ENCODE data around the gene CSRP1. TPM values are rescaled to one million over a fixed set of nuclear protein-coding genes. Genes with fewer than 3 reads are reported as not detected.

The CSRP1 gene
- total and polyA plus RNA-seq, 9 of the 15 experiments (the other 6 are each of a cell fraction or from before 2014, with no cell fraction given), result 6.8 to 39.4 (median 23.7) TPM

GRCh38 chr1:201482755-201483154, 24.2 kb downstream of the CSRP1 start:
- DNase-seq (ENCODE audit: extremely low read depth in 1 of 4, low spot score in 3 of 4), result no peak
- TF ChIP-seq THRAP3 (IDR thresholded peaks at IDR 0.05; ENCODE audit: borderline replicate concordance) (no peak), ZNF764 (CRISPR knock-in tag; IDR thresholded peaks at IDR 0.05; ENCODE audit: low read depth) (no peak)
- Histone ChIP-seq H3K9ac (ENCODE audit: insufficient read depth in 1 of 2, low read depth in 2 of 2, low read length in 2 of 2) (no peak overlapping the region), H2AFZ (ENCODE audit: low read depth, low read length) (0 out of 2 replicates have a peak overlapping the region, but pooled peaks have one; percentile 51), H4K20me1 (replicated peaks; ENCODE audit: control insufficient read depth, insufficient read depth, low read length) (no peaks in the 10 kb centered on the region; the same call in none of the 2 replicates), H3K79me2 (ENCODE audit: control insufficient read depth, insufficient read depth, low read length) (no peaks in the 10 kb centered on the region), H3K4me1 (replicated peaks in 1 of 2; ENCODE audit: control insufficient read depth in 2 of 2, insufficient read depth in 2 of 2, low read length in 2 of 2) (peaks cover 20 to 25% of the 10 kb centered on the region in 2 experiments), H3K4me2 (ENCODE audit: insufficient read depth, low read length) (no peak overlapping the region), H3K9me3 (replicated peaks; ENCODE audit: control insufficient read depth, insufficient read depth, low read depth, low read length) (no peaks in the 10 kb centered on the region), H3K36me3 (ENCODE audit: control insufficient read depth, insufficient read depth, low read length) (no peaks in the 10 kb centered on the region), H3K27ac (ENCODE audit: extremely low read depth, low read depth, low read length) (no peak overlapping the region), H3K27me3 (ENCODE audit: control insufficient read depth in 2 of 2, insufficient read depth in 2 of 2, low read length in 2 of 2) (peaks cover 0 to 3% of the 10 kb centered on the region in 2 experiments; a peak in 1 of 5 replicates), H3K9me1 (ENCODE audit: control insufficient read depth, insufficient read depth, low read length) (peaks cover 4% of the 10 kb centered on the region), H3K4me3 (no peak overlapping the region)
- WGBS (ENCODE audit: insufficient coverage, low coverage, missing lambda C conversion rate), result 57% methylated on average over 5 of the region's 5 CpGs
- BruUV-seq (replicated peaks), result no TSS peak
- in situ Hi-C loops (cut with MboI), result no loop called here
- CTCF ChIA-PET (ENCODE audit: low intra/inter-chr PET ratio), result interaction anchor here (0.9 to 7.7 kb wide), 8 partner anchors 22 to 310 kb away, joined by 3 to 166 read pairs (median 7); partner anchors contain the start of gene CSRP1
- intact Hi-C loops (cut with micrococcal nuclease), result loop anchor here (1.0 to 5.0 kb wide), 4 partner anchors 31 to 310 kb away; no protein-coding TSS in a partner anchor
- FAIRE-seq, result no peak
- ATAC-seq, result no peak
- POLR2A ChIA-PET, result interaction anchor here (0.7 to 2.5 kb wide), 5 partner anchors 8 to 39 kb away, joined by 3 to 8 read pairs (median 4); no protein-coding TSS in a partner anchor

GRCh38 chr1:201481761-201482493, 25.0 kb downstream of the CSRP1 start:
- peak overlapping the region; percentile 60 for H2AFZ ChIP-seq (ENCODE audit: low read depth, low read length)
- peaks cover 20 to 25% of the 10 kb centered on the region in 2 experiments for H3K4me1 ChIP-seq (replicated peaks in 1 of 2; ENCODE audit: control insufficient read depth in 2 of 2, insufficient read depth in 2 of 2, low read length in 2 of 2)
- H3K36me3 ChIP-seq (ENCODE audit: control insufficient read depth, insufficient read depth, low read length), result no peaks in the 10 kb centered on the region
- peaks cover 4% of the 10 kb centered on the region for H3K9me1 ChIP-seq (ENCODE audit: control insufficient read depth, insufficient read depth, low read length)
- H3K4me3 ChIP-seq, result no peak overlapping the region
- no peaks in the 10 kb centered on the region for H3K9me3 ChIP-seq (replicated peaks; ENCODE audit: control insufficient read depth, insufficient read depth, low read depth, low read length)
- H3K27ac ChIP-seq (ENCODE audit: extremely low read depth, low read depth, low read length), result no peak overlapping the region
- BruUV-seq (replicated peaks), result no TSS peak
- peak overlapping the region; percentile 47 for H3K4me2 ChIP-seq (ENCODE audit: insufficient read depth, low read length)
- peak; percentile 91 for ATAC-seq
- H4K20me1 ChIP-seq (replicated peaks; ENCODE audit: control insufficient read depth, insufficient read depth, low read length), result no peaks in the 10 kb centered on the region; the same call in none of the 2 replicates
- H3K79me2 ChIP-seq (ENCODE audit: control insufficient read depth, insufficient read depth, low read length), result no peaks in the 10 kb centered on the region
- H3K9ac ChIP-seq (ENCODE audit: insufficient read depth in 1 of 2, low read depth in 2 of 2, low read length in 2 of 2), result peak overlapping the region in 1 of 2 experiments; percentile 61; a peak in 1 of 4 replicates
- FAIRE-seq, result peak; percentile 85
- CTCF ChIA-PET (ENCODE audit: low intra/inter-chr PET ratio), result interaction anchor here (0.6 to 7.7 kb wide), 12 partner anchors 23 to 1740 kb away, joined by 3 to 166 read pairs (median 5); partner anchors contain the start of gene CSRP1
- 6% methylated on average over 33 of the region's 35 CpGs for WGBS (ENCODE audit: insufficient coverage, low coverage, missing lambda C conversion rate)
- intact Hi-C loops (cut with micrococcal nuclease) (loop anchor here (1.0 to 5.0 kb wide), 4 partner anchors 31 to 310 kb away; no protein-coding TSS in a partner anchor), in situ Hi-C loops (cut with MboI) (no loop called here)
- peaks cover 0 to 4% of the 10 kb centered on the region in 2 experiments; a peak in 1 of 5 replicates for H3K27me3 ChIP-seq (ENCODE audit: control insufficient read depth in 2 of 2, insufficient read depth in 2 of 2, low read length in 2 of 2)
- peak; percentile 92 to 93 (median 92) for DNase-seq (ENCODE audit: extremely low read depth in 1 of 4, low spot score in 3 of 4)
- POLR2A ChIA-PET, result interaction anchor here (0.5 to 3.0 kb wide), 15 partner anchors 9 to 360 kb away, joined by 3 to 8 read pairs (median 3); no protein-coding TSS in a partner anchor
- TF ChIP-seq, protein P1, sequence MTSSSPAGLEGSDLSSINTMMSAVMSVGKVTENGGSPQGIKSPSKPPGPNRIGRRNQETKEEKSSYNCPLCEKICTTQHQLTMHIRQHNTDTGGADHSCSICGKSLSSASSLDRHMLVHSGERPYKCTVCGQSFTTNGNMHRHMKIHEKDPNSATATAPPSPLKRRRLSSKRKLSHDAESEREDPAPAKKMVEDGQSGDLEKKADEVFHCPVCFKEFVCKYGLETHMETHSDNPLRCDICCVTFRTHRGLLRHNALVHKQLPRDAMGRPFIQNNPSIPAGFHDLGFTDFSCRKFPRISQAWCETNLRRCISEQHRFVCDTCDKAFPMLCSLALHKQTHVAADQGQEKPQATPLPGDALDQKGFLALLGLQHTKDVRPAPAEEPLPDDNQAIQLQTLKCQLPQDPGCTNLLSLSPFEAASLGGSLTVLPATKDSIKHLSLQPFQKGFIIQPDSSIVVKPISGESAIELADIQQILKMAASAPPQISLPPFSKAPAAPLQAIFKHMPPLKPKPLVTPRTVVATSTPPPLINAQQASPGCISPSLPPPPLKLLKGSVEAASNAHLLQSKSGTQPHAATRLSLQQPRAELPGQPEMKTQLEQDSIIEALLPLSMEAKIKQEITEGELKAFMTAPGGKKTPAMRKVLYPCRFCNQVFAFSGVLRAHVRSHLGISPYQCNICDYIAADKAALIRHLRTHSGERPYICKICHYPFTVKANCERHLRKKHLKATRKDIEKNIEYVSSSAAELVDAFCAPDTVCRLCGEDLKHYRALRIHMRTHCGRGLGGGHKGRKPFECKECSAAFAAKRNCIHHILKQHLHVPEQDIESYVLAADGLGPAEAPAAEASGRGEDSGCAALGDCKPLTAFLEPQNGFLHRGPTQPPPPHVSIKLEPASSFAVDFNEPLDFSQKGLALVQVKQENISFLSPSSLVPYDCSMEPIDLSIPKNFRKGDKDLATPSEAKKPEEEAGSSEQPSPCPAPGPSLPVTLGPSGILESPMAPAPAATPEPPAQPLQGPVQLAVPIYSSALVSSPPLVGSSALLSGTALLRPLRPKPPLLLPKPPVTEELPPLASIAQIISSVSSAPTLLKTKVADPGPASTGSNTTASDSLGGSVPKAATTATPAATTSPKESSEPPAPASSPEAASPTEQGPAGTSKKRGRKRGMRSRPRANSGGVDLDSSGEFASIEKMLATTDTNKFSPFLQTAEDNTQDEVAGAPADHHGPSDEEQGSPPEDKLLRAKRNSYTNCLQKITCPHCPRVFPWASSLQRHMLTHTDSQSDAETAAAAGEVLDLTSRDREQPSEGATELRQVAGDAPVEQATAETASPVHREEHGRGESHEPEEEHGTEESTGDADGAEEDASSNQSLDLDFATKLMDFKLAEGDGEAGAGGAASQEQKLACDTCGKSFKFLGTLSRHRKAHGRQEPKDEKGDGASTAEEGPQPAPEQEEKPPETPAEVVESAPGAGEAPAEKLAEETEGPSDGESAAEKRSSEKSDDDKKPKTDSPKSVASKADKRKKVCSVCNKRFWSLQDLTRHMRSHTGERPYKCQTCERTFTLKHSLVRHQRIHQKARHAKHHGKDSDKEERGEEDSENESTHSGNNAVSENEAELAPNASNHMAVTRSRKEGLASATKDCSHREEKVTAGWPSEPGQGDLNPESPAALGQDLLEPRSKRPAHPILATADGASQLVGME (CRISPR knock-in tag; IDR thresholded peaks at IDR 0.05), result 0 out of 2 replicates have a peak, but pooled peaks have one; percentile 49
- TF ChIP-seq TCF3 (CRISPR knock-in tag; IDR thresholded peaks at IDR 0.05) (peak; percentile 25; the same call in 1 of the 2 replicates), ZNF589 (CRISPR knock-in tag; IDR thresholded peaks at IDR 0.05; ENCODE audit: low read depth) (0 out of 2 replicates have a peak, but pooled peaks have one; percentile 5), PHF20 (IDR thresholded peaks at IDR 0.05; ENCODE audit: partially characterized antibody) (peak; percentile 17)
